ENCODE measurements around the gene MED27. TPM values are rescaled to one million over a fixed set of nuclear protein-coding genes. Genes with fewer than 3 reads are reported as not detected.

MED27 gene
- total RNA-seq, 1 donor from 2014 or later: 31.3 TPM

GRCh38 chr9:131918481-131918880, 161.2 kb downstream of the MED27 start:
- Mint-ChIP-seq H3K27ac (ENCODE audit: unreplicated experiment) (no peak overlapping the region), H3K9me3 (no peaks in the 10 kb centered on the region), H3K4me1 (peaks cover 5% of the 10 kb centered on the region), H3K4me3 (no peak overlapping the region), H3K27me3 (ENCODE audit: low read depth) (no peaks in the 10 kb centered on the region), H3K36me3 (ENCODE audit: low read depth) (peaks cover 3% of the 10 kb centered on the region)
- no peak for TF ChIP-seq CTCF (conservative IDR thresholded peaks at IDR 0.05)
- no peak for DNase-seq (ENCODE audit: low read depth, low spot score)

- no peaks in the 10 kb centered on the region for H3K27me3 Mint-ChIP-seq (ENCODE audit: low read depth)
- H3K27ac Mint-ChIP-seq (ENCODE audit: unreplicated experiment): no peak overlapping the region
- TF ChIP-seq CTCF (conservative IDR thresholded peaks at IDR 0.05): no peak
- DNase-seq (ENCODE audit: low read depth, low spot score): no peak
- no peak overlapping the region for H3K4me3 Mint-ChIP-seq
- H3K9me3 Mint-ChIP-seq: no peaks in the 10 kb centered on the region
- peaks cover 10% of the 10 kb centered on the region for H3K4me1 Mint-ChIP-seq
- H3K36me3 Mint-ChIP-seq (ENCODE audit: low read depth): peaks cover 3% of the 10 kb centered on the region
Measured at GRCh38 chr9:131917009-131917408, 162.7 kb downstream of the MED27 start.

GRCh38 chr9:131915181-131915580, 164.5 kb downstream of the MED27 start:
- Mint-ChIP-seq H3K27ac (ENCODE audit: unreplicated experiment) (no peak overlapping the region), H3K27me3 (ENCODE audit: low read depth) (no peaks in the 10 kb centered on the region), H3K4me3 (no peak overlapping the region), H3K9me3 (no peaks in the 10 kb centered on the region), H3K36me3 (ENCODE audit: low read depth) (no peaks in the 10 kb centered on the region), H3K4me1 (peaks cover 19% of the 10 kb centered on the region)
- no peak for TF ChIP-seq CTCF (conservative IDR thresholded peaks at IDR 0.05)
- DNase-seq (ENCODE audit: low read depth, low spot score): no peak

GRCh38 chr9:131912671-131913070, 167.0 kb downstream of the MED27 start:
- H3K36me3 Mint-ChIP-seq (ENCODE audit: low read depth): no peaks in the 10 kb centered on the region
- H3K27ac Mint-ChIP-seq (ENCODE audit: unreplicated experiment): no peak overlapping the region
- no peaks in the 10 kb centered on the region for H3K27me3 Mint-ChIP-seq (ENCODE audit: low read depth)
- H3K9me3 Mint-ChIP-seq: no peaks in the 10 kb centered on the region
- peaks cover 20% of the 10 kb centered on the region for H3K4me1 Mint-ChIP-seq
- no peak for DNase-seq (ENCODE audit: low read depth, low spot score)
- no peak overlapping the region for H3K4me3 Mint-ChIP-seq
- no peak for TF ChIP-seq CTCF (conservative IDR thresholded peaks at IDR 0.05)

GRCh38 chr9:131912069-131912468, 167.6 kb downstream of the MED27 start:
- peaks cover 20% of the 10 kb centered on the region for H3K4me1 Mint-ChIP-seq
- H3K36me3 Mint-ChIP-seq (ENCODE audit: low read depth): no peaks in the 10 kb centered on the region
- TF ChIP-seq CTCF (conservative IDR thresholded peaks at IDR 0.05): no peak
- no peaks in the 10 kb centered on the region for H3K9me3 Mint-ChIP-seq
- DNase-seq (ENCODE audit: low read depth, low spot score): no peak
- no peak overlapping the region for H3K4me3 Mint-ChIP-seq
- no peaks in the 10 kb centered on the region for H3K27me3 Mint-ChIP-seq (ENCODE audit: low read depth)
- H3K27ac Mint-ChIP-seq (ENCODE audit: unreplicated experiment): no peak overlapping the region

GRCh38 chr9:131910572-131910971, 169.1 kb downstream of the MED27 start:
- H3K36me3 Mint-ChIP-seq (ENCODE audit: low read depth): peaks cover 7% of the 10 kb centered on the region
- no peaks in the 10 kb centered on the region for H3K9me3 Mint-ChIP-seq
- H3K27ac Mint-ChIP-seq (ENCODE audit: unreplicated experiment): no peak overlapping the region
- TF ChIP-seq CTCF (conservative IDR thresholded peaks at IDR 0.05): no peak
- no peaks in the 10 kb centered on the region for H3K27me3 Mint-ChIP-seq (ENCODE audit: low read depth)
- no peak overlapping the region for H3K4me3 Mint-ChIP-seq
- peaks cover 20% of the 10 kb centered on the region for H3K4me1 Mint-ChIP-seq
- no peak for DNase-seq (ENCODE audit: low read depth, low spot score)

Measured in neural crest cell (in vitro differentiated cells).